HEK293T (cell line): ENCODE data around the gene INPP4A.

Source experiments
- CTCF ChIA-PET: fragments of 350-600 bp; formaldehyde crosslinking; extraction: SDS; loops from one replicate; lab custom pipeline; 2021; ENCODE audit warnings: antibody characterized with exemption, inconsistent platforms; lab: Yijun Ruan, JAX
- POLR2A ChIA-PET: fragments of 350-600 bp; formaldehyde crosslinking; extraction: SDS; loops from one replicate; lab custom pipeline; 2020; ENCODE audit warnings: antibody characterized with exemption, inconsistent platforms; lab: Yijun Ruan, JAX
- DNase-seq: peaks from one replicate; pipeline ENCODE4 v3.0.0; 2012; ENCODE audit warnings: mixed read lengths; ENCODE audit errors: extremely low spot score
- ARNT ChIP-seq: fragments of 450-650 bp; IDR thresholded peaks from 2 replicates; pipeline ENCODE4 v1.6.1; 2017; ENCODE audit warnings: mild to moderate bottlenecking
- BHLHE40 ChIP-seq: fragments of 450-650 bp; IDR thresholded peaks from 2 replicates; pipeline ENCODE4 v1.6.1; 2016; ENCODE audit warnings: mild to moderate bottlenecking, moderate library complexity, borderline replicate concordance
- CTBP1 ChIP-seq: fragments of 450-650 bp; IDR thresholded peaks from 2 replicates; pipeline ENCODE4 v1.6.1; 2016; ENCODE audit warnings: borderline replicate concordance
- ELF4 ChIP-seq: fragments of 450-650 bp; IDR thresholded peaks from 2 replicates; pipeline ENCODE4 v1.6.1; 2017; ENCODE audit warnings: antibody characterized with exemption
- FOXA1 ChIP-seq: fragments of 450-650 bp; IDR thresholded peaks from 2 replicates; pipeline ENCODE4 v1.6.1; 2016; ENCODE audit warnings: mild to moderate bottlenecking
- FOXK2 ChIP-seq: fragments of 450-650 bp; IDR thresholded peaks from 2 replicates; pipeline ENCODE4 v1.6.1; 2016; ENCODE audit warnings: mild to moderate bottlenecking
- FOXM1 ChIP-seq: fragments of 450-650 bp; IDR thresholded peaks from 2 replicates; pipeline ENCODE4 v1.6.1; 2017; ENCODE audit warnings: mild to moderate bottlenecking, borderline replicate concordance
- HDGF ChIP-seq: fragments of 450-650 bp; IDR thresholded peaks from 2 replicates; pipeline ENCODE4 v1.6.1; 2017; ENCODE audit warnings: antibody characterized with exemption, borderline replicate concordance
- L3MBTL2 ChIP-seq: fragments of 450-650 bp; conservative IDR thresholded peaks from 2 replicates; pipeline ENCODE4 v1.6.1; 2016; ENCODE audit warnings: mild to moderate bottlenecking
- LEF1 ChIP-seq: fragments of 450-650 bp; IDR thresholded peaks from 2 replicates; pipeline ENCODE4 v1.6.1; 2017; ENCODE audit warnings: mild to moderate bottlenecking, borderline replicate concordance
- NFRKB ChIP-seq: fragments of 450-650 bp; IDR thresholded peaks from 2 replicates; pipeline ENCODE4 v1.6.1; 2016; ENCODE audit warnings: mild to moderate bottlenecking, moderate library complexity
- PKNOX1 ChIP-seq: fragments of 450-650 bp; IDR thresholded peaks from 2 replicates; pipeline ENCODE4 v1.6.1; 2016
- SP1 ChIP-seq: fragments of 450-650 bp; IDR thresholded peaks from 2 replicates; pipeline ENCODE4 v1.6.1; 2017
- SUZ12 ChIP-seq: fragments of 450-650 bp; IDR thresholded peaks from 2 replicates; pipeline ENCODE4 v1.6.1; 2016; ENCODE audit warnings: mild to moderate bottlenecking
- TARDBP ChIP-seq: fragments of 450-650 bp; IDR thresholded peaks from 2 replicates; pipeline ENCODE4 v1.6.1; 2016
- ZNF384 ChIP-seq: fragments of 450-650 bp; IDR thresholded peaks from 2 replicates; pipeline ENCODE4 v1.6.1; 2016

The INPP4A gene

GRCh38 chr2:98484121-98484557 is 39.5 kb downstream of the INPP4A start:
- ChIA-PET CTCF (no interaction called here), POLR2A (no interaction called here)
- TF ChIP-seq TARDBP = no peak
- TF ChIP-seq BHLHE40 = no peak
- TF ChIP-seq CTBP1 = no peak
- TF ChIP-seq ZNF384 = no peak
- TF ChIP-seq FOXK2 = no peak
- no peak for TF ChIP-seq PKNOX1
- no peak for TF ChIP-seq SP1
- no peak for TF ChIP-seq SUZ12
- no peak for TF ChIP-seq NFRKB
- no peak for TF ChIP-seq HDGF
- TF ChIP-seq FOXA1 = no peak
- TF ChIP-seq ARNT = no peak
- DNase-seq = no peak

- no peak for DNase-seq
- ChIA-PET CTCF (no interaction called here), POLR2A (interaction anchor here (0.7 kb wide), 1 partner anchor 8 kb away, joined by 3 read pairs; no protein-coding TSS in a partner anchor)
- TF ChIP-seq FOXA1 (no peak), BHLHE40 (no peak), SUZ12 (no peak), ZNF384 (no peak), LEF1 (no peak), FOXM1 (no peak), SP1 (no peak), TARDBP (no peak), ARNT (no peak), L3MBTL2 (no peak), ELF4 (no peak), FOXK2 (no peak), NFRKB (no peak), CTBP1 (no peak), HDGF (no peak), PKNOX1 (no peak)
Observed at GRCh38 chr2:98484652-98485452, 40.2 kb downstream of the INPP4A start.

- TF ChIP-seq NFRKB (no peak), ZNF384 (no peak), HDGF (no peak), L3MBTL2 (no peak), FOXK2 (no peak), BHLHE40 (no peak), TARDBP (no peak), SUZ12 (no peak)
- CTCF ChIA-PET = no interaction called here
- no peak for DNase-seq
- POLR2A ChIA-PET = interaction anchor here (0.7 kb wide), 1 partner anchor 8 kb away, joined by 3 read pairs; no protein-coding TSS in a partner anchor
Observed at GRCh38 chr2:98485453-98485755, 40.7 kb downstream of the INPP4A start.

GRCh38 chr2:98486374-98486981 is 41.8 kb downstream of the INPP4A start:
- DNase-seq = no peak
- ChIA-PET POLR2A (no interaction called here), CTCF (interaction anchor here (1.0 kb wide), 2 partner anchors 15 to 19 kb away, joined by 4 read pairs; no protein-coding TSS in a partner anchor)
- TF ChIP-seq ARNT = no peak
- TF ChIP-seq ZNF384 = no peak
- TF ChIP-seq NFRKB = no peak
- TF ChIP-seq FOXK2 = no peak
- no peak for TF ChIP-seq ELF4
- no peak for TF ChIP-seq TARDBP
- no peak for TF ChIP-seq FOXM1
- TF ChIP-seq HDGF = no peak
- TF ChIP-seq SP1 = no peak
- TF ChIP-seq PKNOX1 = no peak
- no peak for TF ChIP-seq BHLHE40
- no peak for TF ChIP-seq LEF1
- no peak for TF ChIP-seq CTBP1
- TF ChIP-seq L3MBTL2 = no peak
- TF ChIP-seq SUZ12 = no peak
- no peak for TF ChIP-seq FOXA1

- CTCF ChIA-PET = interaction anchor here (0.7 to 2.0 kb wide), 9 partner anchors 8 to 35 kb away, joined by 3 to 9 read pairs (median 4); no protein-coding TSS in a partner anchor
- TF ChIP-seq ZNF384 = no peak
- TF ChIP-seq ELF4 = no peak
- no peak for TF ChIP-seq ARNT
- DNase-seq = no peak
- POLR2A ChIA-PET = interaction anchor here (1.0 kb wide), 1 partner anchor 43 kb away, joined by 3 read pairs; the partner anchor contains the start of gene INPP4A
Observed at GRCh38 chr2:98487101-98487805, 42.6 kb downstream of the INPP4A start.
